Measurements from ENCODE around the gene GPR39.
"Not testable (repeated sequence)": the region's sequence is repeated elsewhere in the genome, so short reads cannot be mapped to it uniquely, and the experiment has no call there.

GPR39 gene

DNA sequence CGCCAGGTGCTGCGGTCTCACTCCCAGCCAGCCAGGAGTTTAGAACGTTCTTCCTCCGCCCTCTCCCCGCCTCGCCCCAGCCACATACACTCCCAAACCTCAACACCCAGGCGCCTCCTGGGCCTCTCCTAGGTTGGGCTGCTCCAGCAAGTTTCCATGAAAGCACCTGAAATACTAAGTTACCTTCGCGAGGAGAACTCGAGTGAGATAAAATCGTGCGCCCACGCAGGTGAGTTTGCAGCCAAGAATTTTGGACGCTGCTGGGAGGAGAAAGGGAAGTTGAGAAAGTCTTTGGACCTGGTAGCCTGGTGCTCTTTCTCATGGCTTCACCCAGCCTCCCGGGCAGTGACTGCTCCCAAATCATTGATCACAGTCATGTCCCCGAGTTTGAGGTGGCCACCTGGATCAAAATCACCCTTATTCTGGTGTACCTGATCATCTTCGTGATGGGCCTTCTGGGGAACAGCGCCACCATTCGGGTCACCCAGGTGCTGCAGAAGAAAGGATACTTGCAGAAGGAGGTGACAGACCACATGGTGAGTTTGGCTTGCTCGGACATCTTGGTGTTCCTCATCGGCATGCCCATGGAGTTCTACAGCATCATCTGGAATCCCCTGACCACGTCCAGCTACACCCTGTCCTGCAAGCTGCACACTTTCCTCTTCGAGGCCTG is at the start of gene GPR39:
Gene GPR39, plus strand, starts transcription at position 83 of the 673 bp plus-strand sequence.
- DNase-seq, result no peak

DNA sequence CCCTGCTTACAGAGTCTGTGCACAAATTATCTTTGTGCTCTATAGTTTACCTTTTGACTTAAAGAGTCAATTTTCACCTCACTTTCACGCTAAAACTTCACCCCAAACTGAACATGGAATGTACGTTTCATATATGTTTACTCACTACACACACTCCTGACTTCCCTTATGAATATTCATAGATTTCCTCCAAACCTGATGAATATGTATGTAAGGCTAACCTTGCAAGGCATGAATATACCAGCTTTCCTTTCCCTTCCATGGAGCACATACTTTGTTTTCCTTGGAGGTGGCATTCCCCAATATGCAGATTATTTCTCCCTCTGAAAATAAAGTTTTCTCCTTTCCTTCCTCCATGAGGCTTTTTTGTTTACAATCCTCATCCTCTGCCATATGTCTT is 48.4 kb upstream of the GPR39 start:
- no peak for DNase-seq

DNA sequence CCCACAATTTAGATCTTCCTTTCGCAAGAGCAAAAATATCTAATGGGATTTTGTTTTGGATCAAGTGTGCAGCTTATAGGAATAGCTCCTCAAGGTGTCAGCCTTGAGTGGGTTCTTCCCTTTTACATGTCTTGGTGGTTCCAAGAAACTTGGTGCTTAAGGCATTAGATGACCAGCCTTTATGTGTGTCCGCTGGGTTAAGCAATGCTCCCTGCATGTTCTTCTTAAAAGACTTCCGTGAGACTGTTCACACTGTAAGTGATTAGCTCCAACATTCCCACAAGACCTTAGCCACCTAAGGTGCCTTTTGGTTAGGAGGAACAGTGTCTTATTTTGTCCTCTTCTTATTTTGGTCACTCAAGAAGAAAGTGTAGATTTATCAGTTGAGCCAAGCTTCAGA is 44.3 kb upstream of the GPR39 start:
- DNase-seq, result no peak

DNA sequence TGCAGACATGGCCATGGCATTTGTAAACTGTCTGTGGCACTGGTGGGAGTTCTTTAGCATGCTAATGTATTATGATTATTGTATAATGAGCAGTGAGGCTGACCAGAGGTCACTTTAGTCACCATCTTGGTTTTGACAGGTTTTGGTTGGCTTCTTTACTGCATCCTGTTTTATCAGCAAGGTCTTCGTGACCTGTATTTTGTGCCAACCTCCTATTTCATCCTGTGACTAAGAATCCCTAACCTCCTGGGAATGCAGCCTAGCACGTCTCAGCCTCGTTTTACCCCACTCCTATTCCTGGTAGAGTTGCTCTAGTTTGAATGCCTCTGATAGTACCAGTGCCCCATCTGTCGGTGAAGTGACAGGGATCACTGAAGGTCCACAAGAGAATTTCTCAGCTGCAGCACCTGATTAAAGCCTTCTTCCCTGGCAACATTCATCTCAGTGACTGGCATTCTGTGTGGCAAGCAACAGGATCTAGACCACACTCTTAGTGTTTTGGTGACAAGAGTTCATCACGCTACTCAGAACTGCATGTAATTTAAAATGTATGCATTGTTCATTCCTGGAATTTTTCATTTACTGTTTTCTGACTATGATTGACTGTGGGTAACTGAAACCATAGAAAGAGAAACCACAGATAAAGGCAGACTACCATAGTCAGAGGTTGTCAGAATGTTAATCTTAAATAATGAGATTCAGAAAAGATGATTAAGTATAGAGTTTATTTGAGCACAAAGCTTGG is 43.0 kb upstream of the GPR39 start:
- no peak for DNase-seq

DNA sequence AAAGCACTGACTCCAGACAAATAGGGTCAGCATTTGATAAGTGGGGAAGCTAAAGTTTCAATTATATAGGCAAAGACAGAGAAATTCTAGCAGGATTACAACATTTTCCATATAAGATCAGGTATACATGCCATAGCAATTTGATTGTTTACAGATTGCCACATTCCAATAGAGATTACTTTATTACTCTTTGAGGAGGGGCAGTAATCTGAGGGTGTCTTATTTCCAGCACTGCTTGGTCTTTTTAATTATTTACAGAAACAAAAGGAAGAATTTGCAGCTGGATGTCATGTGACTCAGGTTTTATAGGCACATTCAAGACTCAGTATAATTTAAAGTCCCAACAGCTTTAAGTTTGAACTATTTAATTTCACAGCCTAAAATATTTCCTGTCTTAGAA is 42.5 kb upstream of the GPR39 start:
- DNase-seq, result peak; percentile 18

DNA sequence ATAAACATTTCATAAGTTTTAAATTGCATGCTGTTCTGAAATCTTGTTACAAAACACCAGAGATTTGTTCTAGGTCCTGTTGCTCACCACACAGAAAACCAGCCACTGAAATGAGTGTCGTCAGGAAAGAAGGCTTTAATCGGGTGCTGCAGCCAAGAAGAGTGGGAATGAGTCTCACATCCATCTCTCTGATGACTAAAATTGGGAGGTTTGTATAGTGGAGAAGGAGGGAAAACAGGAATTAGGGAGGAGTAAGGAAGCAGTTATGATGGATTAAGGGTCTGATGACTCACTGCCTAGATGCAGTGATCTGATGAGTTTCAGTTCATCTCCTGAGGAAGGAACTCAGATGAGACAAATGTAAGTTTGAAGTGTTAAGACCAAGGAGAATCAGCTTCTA is 42.1 kb upstream of the GPR39 start:
- peak; percentile 45 for DNase-seq

DNA sequence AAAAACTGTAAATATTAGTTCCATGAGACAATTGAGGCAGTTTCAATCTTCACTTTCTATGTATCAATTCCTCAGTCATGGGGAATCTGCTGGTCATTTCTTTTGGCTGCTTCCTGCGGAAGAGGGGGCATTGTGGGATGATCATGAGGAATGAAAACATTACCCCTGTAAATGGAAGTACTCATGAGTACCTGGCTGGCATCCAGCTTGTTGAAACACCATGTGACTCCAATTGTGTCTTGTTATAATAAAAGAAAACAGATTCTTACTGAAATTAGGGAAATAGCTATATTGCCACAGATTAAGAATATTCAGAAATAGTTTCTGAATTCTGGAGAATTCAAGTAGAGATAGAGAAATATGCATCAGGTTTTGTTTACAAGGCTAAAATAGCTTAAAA is 41.6 kb upstream of the GPR39 start:
- DNase-seq, result peak; percentile 3

DNA sequence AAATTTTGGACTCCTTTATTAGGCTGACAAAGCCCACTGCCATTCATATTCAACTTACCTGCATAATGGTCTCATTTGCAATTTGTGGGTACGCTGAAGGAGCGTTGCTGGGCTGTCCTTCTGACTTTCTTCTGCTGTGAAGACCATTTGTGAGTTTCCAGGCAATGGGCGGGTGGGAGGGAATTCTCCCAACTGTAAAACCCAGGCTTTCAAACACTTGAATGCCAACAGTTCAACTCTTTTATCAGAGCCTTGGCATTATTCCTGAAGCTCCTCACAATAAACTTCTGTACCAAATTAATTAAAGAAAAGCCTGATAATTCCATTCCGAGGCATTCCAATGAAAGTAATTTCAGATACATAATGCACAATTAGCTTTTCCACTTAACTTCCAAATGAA is 35.2 kb upstream of the GPR39 start:
- no peak for DNase-seq

DNA sequence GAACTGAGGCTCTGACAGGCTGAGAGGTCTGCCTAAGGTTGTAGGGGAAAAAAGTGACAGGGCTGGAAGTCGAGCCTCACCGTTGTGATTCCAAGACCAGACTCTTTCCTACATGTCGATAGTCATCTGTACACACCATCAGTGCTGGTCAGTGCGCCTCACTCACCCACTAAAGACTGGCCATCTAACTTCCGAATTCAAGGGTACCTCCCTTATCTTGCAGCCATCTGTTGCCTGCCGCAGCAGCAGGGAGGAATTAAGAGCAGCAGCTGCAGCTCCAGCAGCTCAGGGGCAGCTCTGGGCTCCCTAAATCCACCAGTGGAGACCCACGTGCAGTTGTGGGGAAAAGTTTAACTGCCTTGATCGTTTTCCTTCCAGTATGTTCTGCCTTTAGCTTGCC is 32.6 kb upstream of the GPR39 start:
- no peak for DNase-seq

DNA sequence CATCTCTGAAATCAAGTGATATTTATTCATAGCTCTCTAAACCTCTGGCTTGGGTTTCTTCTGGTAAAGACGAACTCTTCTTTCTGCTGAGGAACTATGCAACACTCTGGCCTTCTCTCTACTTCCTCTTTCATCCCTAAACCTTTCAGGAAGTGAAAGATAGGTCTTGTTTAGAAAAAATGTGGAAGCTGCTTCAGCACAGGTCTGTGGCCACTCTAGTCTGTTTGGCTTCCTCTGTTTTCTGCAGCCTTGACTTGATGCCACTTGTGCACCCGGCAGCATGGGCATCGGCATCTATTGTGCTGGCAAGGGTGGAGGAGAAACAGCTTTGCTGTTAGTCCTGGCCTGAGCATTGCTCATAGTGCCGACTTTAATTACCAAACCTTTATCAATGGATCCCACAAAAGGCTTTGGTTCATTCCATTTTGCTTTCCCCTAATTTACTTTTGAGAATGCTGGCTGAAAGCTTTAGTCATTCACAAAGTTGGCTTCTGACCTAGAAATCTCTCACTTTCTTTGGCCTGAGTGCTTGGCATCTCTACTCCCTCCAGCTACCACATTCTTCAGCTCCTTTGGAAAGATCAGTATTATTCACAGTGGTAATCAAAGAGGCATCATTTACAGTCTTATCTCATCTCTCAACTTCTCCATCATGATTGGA is 32.0 kb upstream of the GPR39 start:
- no peak for DNase-seq

DNA sequence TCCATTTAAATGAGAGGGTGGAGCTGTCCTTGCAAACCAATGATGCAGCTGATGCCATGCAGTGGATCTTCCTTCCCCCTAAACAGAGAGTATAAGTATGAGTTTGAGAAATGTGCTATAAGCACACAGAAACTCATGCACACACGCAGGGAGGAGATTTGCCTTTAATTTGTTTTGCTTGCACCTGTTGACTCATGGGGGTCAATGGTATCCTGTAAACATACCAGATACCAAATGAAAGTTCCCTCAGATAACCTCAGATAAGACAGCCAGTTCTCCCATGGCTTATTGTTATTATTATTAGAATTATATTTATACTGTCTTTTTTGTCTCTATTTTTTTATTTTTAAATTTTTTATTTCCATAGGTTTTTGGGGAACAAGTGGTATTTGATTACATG is 29.5 kb upstream of the GPR39 start:
- no peak for DNase-seq

DNA sequence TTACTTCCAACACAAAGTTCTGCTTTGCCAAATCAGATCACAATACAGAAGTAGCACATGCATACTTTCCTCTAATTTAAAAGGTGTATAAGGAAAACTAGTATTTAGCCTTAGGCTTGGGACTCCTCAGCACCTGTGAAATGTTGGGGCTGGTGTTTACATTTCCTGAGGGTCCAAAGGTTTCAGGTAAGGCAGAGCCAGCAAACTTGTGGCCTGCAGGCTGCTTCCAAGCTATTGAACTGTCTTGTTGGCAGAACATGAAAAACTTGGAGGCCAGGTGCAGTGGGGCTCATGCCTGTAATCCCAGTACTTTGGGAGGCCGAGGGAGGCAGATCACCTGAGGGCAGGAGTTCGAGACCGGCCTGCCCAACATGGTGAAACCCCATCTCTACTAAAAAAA is 26.5 kb upstream of the GPR39 start:
- DNase-seq, result no peak

DNA sequence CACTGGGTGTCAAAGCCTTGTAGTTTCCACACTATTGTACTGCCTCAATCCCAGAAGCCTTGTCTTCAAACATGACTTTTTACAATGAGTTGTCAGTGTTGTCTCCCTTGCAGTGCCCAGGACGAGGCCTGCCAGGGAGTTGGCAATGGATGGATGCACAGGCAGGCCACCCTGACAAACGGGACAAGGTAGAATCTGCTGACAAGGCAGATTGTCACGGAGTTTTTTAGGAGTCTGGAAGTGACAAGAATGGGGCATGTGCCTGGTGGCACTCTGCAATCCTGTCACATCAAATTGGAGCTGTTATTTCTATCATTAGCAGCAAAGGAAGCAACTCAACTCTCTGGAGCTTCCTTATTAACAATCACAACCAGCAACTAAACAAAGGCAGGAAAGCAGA is 25.2 kb upstream of the GPR39 start:
- no peak for DNase-seq

DNA sequence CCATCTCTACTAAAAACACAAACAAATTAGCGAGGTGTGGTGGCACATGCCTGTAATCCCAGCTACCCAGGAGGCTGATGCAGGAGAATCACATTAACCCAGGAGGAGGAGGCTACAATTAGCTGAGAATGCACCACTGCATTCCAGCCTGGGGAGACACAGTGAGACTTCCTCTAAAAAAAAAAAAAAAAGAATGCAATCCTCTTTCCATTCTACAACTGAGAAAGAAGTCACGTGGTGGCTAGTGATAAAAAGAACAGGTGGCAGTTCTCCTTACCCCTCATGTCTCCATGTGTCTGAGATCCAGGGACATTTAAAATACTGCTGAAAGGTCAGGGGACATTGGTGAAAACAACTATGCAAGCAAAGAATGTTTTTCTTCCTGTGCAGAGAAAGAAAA is 24.4 kb upstream of the GPR39 start:
- no peak for DNase-seq

DNA sequence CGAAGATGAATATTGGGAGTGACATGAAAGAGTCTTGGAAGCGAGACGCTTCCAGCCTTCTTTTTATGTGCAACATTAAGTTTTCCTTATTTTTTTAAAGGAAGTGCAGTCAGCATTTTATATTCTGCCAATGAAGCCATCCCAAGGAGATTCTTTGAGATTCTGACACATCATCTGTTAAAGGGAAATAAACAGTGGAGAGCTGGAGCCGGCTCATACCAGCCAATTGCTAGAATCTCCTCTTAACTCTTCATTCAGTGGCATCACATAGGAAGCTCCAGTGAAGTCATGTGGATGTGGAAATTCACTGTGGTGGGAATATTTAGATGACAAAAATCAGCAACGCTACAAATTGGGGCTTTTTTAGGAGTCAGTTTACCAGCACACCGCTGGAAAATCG is 23.7 kb upstream of the GPR39 start:
- DNase-seq, result no peak

DNA sequence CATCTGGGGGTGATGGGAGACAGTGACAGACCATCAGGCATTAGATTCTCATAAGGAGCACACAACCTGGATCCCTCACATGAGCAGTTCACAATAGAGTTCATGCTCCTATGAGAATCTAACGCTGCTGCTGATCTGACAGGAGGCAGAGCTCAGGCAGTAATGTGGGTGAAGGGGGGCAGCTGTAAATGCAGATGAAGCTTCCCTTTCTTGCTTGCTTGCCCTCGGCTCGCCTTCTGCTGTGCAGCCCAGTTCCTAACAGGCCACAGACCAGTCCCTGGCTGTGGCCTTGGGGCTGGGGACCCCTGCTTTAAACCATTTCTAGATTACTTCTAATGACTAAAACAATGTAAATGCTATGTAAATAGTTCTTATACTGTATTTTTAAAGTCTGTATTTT is 19.6 kb upstream of the GPR39 start:
- not testable (repeated sequence) for DNase-seq

DNA sequence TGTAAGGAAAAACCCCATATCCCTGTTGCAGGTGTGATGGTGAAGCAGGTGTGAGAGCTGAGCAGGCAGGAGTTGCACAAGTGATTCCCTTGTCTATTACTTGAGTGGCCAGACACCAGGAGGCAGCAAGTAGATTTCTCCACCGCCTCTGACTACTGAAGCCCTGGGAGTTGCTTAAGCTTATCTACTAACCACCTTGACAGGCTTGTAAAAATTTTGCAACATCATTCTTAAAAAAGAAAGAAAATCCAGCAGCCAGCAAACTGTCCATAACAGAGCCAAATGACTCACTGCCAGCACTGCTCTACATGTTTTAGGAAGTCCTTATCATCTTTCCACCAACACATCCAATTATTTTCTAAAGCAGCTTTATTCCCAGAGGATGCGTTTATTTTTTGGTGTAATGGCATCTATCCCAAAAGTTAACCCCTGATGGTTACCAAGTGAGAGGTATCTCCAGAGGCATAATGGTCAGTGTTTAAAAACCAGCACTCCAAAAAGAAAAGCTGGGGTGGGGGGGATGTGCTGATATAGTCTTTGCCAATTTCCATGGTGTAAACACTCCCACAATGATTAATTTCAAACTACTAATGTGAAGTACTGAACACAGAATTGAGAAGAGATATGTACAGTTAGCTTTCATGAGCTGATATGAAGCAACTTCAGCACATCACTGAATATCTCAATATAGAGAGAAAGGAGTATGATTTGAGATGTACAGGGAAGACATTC is 16.3 kb upstream of the GPR39 start:
- peak; percentile 34 for DNase-seq

DNA sequence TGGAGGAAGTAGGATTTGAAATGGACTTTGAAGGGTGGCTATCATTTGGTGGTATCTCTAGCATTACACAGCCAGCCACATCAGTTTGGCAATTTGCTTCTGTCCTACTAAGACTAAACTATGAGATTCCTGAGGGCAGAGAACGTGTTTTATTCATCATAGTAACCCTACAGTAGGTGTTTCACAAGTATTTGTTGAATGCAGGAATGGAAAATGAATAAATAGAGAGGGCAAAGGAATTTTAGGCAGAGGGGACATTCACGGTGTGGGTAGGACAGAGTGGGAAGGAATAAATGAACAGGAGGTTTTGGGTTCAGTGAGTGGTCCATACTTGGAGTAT is 15.7 kb upstream of the GPR39 start:
- no peak for DNase-seq

DNA sequence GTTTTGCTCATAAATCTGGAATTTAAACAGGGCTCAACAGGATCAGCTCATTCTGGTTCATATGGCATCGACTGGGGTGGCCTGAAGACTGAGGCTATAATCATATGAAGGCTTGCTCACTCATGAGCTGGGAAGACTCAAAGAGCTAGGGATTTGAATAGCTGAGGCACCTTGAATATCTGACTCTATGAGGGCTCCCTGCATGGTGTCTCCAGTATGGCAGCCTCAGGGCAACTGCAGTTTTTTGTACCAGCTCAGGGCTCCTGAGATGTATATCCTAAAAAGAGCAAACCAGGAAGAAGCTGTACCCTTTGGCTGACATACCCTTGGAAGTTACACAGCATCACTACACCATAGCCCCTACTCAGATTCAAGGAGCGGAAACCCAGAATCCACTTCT is 15.3 kb upstream of the GPR39 start:
- DNase-seq, result no peak

DNA sequence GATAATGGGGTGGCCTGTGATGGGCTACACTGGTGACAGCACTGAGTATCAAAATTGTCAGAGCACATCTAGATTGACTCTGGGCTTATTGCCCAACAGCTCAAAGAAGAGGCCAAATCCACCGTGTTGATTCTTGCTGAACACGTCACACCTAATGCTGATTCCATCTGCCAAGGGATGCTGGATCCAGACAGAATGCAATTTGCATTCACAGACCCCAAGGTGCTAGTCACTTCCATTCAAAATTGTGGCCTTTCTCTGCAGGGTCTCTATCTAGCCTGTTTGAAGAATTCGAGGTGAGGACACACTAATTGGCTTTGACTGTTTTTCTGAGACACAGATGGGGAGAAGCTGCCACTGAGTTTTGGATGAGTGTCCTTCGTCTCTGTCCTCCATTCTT is 13.5 kb upstream of the GPR39 start:
- DNase-seq, result no peak

DNA sequence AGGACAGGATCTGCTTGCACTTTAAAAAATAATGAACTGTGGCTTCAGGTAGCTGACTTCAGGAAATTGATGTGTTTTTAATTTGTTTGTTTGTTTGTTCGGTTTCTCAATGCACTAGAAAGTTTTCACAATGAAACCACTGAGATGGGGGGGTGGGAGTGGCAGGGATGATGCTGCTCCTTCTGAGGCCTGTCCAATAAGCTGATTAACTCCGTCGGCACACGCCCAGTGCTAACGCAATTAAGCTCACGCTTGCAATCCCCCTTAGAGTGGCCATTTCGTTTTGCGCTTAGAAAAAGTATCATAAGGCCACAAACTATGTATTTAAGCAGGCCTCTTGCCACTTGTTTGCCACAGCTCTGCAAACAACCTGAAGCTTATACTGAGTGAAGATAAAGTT is 12.5 kb upstream of the GPR39 start:
- DNase-seq, result no peak

DNA sequence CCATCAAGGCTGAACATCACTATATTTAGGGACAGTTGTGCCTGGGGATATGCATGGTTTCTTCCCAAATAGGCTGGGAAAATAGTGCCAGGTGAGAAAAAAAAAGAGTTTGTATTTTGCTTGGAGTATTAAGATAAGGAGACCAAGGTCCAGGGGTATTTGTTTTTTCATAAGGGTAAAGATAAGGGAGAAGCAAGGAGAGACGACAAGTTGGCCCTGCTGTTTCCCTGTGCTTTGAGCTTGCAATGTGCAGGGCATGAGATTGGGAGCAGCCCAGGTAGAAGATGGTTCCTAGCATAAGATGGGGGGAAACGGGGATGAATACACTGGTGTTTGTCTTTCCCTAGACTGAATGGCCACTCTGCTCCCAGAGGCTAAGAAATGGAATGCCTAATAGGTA is 8.8 kb upstream of the GPR39 start:
- no peak for DNase-seq

DNA sequence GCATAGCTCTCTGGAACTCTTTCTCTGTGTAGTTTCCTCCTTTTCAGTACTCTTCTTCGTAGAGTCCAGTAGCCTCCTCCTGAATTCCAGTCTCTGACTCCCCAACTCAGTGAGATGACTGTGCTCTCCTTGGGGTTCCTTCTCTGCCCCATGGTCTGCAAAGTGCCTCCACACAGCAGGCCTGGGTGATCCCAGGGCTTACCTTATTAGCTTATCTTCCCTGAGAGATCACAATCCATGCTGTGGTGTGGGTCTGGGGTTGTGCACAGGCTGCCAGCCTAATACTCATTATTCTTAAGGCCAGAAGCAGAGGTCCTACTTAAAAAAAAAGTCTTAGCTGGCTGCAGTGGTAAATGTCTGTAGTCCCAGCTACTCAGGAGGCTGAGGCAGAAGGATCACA is 4.6 kb upstream of the GPR39 start:
- no peak for DNase-seq

DNA sequence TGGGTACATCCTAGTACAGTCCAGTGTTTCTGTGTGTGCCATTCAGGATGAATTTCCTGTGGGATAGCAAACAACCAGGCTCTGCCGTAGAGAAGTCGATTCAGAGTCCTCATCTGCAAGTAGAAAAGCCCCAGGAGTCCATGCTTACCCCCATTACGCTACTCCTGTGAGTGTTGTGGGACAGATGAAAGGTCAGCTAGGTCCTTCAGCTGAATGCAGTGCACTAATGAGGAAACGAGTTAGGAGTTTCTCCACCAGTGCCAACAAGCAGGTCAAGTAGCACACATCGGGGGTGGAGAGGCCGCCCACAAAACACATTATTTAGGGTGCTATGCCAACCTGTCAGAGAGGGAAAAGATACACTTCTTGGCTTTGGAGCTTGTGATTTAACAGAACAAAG is 2.5 kb upstream of the GPR39 start:
- no peak for DNase-seq

All from fibroblast of skin of right quadriceps (primary cell).